K562 (cell line): ENCODE measurements around the gene ZNF691. TPM values are rescaled to one million over a fixed set of nuclear protein-coding genes. Genes with fewer than 3 reads are reported as not detected.
A peak's percentile ranks its signal among the peaks of the same experiment; 100 is the strongest.

Experiments
- AFF1 ChIP-seq, 2 experiments: fragments of 450-650 bp; IDR thresholded peaks; 2 replicates each; pipeline ENCODE4 v1.6.1; 2018; ENCODE audit warnings: mild to moderate bottlenecking in 2 of 2, low read depth in 1 of 2; ENCODE audit not compliant: partially characterized antibody in 2 of 2
- HIVEP1 ChIP-seq: fragments of 250-450 bp; sonication (Bioruptor Pico); IDR thresholded peaks from 2 replicates; pipeline ENCODE4 v1.4.0; 2020; ENCODE audit warnings: mild to moderate bottlenecking
- KDM1A ChIP-seq, 2 experiments: fragments of 450-650 bp; IDR thresholded peaks; 2 replicates each; pipeline ENCODE4 v1.6.1; 2016; ENCODE audit warnings: mild to moderate bottlenecking in 2 of 2
- MAFF ChIP-seq: IDR thresholded peaks from 2 replicates; pipeline ENCODE4 v1.6.1; 2012; ENCODE audit warnings: low read length, improper control_type of control experiment
- SMARCC2 ChIP-seq: fragments of 450-650 bp; IDR thresholded peaks from 2 replicates; pipeline ENCODE4 v1.6.1; 2017; ENCODE audit warnings: antibody characterized with exemption, moderate library complexity, mild to moderate bottlenecking, low read depth
- THRAP3 ChIP-seq: fragments of 450-650 bp; IDR thresholded peaks from 2 replicates; pipeline ENCODE4 v1.6.1; 2016; ENCODE audit warnings: mild to moderate bottlenecking, inconsistent platforms, borderline replicate concordance
- ZC3H4 ChIP-seq: sonication (generic); formaldehyde crosslinking; IDR thresholded peaks from 2 replicates; pipeline ENCODE4 v1.9.0; 2021; ENCODE audit warnings: missing genetic modification reagents, borderline replicate concordance
- polyA plus RNA-seq, 8 experiments: library from polyadenylated mRNA; depleted of rRNA in 4 of 8; stranded (reverse) in 5 of 8; unstranded in 3 of 8; fragments of >200 nt; fragmentation: Nextera tagmentation in 2 of 8; fragmentation: Illumina TruSeq in 1 of 8; extraction: Ambion mirVana in 2 of 8; extraction: Trizol in 1 of 8; gene quantifications; 2 replicates each; pipeline versions ENCODE4 v1.2.1 to v1.2.3, GENCODE V29; 2011 to 2014; ENCODE audit warnings: inconsistent platforms in 1 of 8, missing spikeins in 1 of 8
- total RNA-seq, 7 experiments: library from RNA; depleted of rRNA in 6 of 7; stranded (reverse); fragments of >200 nt in 6 of 7; fragmentation: Illumina TruSeq in 2 of 7; extraction: Trizol in 2 of 7; gene quantifications; 2 replicates each; pipeline versions ENCODE4 v1.2.1 to v1.2.3, GENCODE V29; 2011 to 2021; ENCODE audit warnings: low replicate concordance in 1 of 7
- TF ChIP-seq, protein P1 (sequence below): sonication (generic); formaldehyde crosslinking; IDR thresholded peaks from 2 replicates; pipeline ENCODE4 v1.8.1; 2023; ENCODE audit warnings: mild to moderate bottlenecking, missing genetic modification reagents
- TF ChIP-seq, protein P2 (sequence below): fragments of 250-450 bp; sonication (Bioruptor Pico); IDR thresholded peaks from 2 replicates; pipeline ENCODE4 v1.4.0; 2020; ENCODE audit warnings: borderline replicate concordance

Gene ZNF691
- total and polyA plus RNA-seq, 9 of the 15 experiments (the other 6 are each of a cell fraction or from before 2014, with no cell fraction given) = 10.7 to 30.4 (median 14.8) TPM

DNA sequence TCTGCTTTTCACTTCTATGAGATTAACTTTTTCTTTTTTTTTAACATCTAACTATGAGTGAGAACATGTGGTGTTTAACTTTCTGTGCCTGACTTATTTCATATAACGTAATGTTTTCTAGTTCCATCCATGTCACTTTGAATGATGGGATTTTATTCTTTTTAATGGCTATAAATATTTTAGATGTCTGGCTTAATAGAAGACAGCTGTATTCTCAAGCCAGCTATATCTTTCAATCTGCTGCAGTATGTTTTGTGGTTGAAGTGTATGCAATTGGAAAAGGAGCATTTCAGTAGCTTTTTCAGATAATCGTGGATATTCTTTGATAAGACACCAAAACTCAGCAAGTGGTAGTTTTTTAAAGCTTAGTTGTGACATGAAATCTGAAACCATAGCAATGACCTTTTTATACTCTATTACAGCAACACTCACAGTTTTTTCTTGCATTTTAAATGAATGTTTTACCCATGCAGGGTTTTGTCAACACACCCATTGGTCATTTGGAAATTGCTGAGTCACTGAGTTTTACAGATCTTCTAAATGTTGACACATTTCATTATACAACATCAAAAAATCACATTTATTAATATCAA, 23.5 kb upstream of the ZNF691 start (continued):
- TF ChIP-seq, protein P1, sequence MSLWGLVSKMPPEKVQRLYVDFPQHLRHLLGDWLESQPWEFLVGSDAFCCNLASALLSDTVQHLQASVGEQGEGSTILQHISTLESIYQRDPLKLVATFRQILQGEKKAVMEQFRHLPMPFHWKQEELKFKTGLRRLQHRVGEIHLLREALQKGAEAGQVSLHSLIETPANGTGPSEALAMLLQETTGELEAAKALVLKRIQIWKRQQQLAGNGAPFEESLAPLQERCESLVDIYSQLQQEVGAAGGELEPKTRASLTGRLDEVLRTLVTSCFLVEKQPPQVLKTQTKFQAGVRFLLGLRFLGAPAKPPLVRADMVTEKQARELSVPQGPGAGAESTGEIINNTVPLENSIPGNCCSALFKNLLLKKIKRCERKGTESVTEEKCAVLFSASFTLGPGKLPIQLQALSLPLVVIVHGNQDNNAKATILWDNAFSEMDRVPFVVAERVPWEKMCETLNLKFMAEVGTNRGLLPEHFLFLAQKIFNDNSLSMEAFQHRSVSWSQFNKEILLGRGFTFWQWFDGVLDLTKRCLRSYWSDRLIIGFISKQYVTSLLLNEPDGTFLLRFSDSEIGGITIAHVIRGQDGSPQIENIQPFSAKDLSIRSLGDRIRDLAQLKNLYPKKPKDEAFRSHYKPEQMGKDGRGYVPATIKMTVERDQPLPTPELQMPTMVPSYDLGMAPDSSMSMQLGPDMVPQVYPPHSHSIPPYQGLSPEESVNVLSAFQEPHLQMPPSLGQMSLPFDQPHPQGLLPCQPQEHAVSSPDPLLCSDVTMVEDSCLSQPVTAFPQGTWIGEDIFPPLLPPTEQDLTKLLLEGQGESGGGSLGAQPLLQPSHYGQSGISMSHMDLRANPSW (CRISPR knock-in tag) = no peak
- TF ChIP-seq THRAP3 (0 out of 2 replicates have a peak, but pooled peaks have one; percentile 10), MAFF (peak; percentile 99), KDM1A (IDR thresholded peaks at IDR 0.05) (peak in 1 of 2 experiments; percentile 62; a peak in 3 of 4 replicates), ZC3H4 (CRISPR knock-in tag) (no peak), HIVEP1 (CRISPR knock-in tag) (no peak), SMARCC2 (peak; percentile 35; the same call in 1 of the 2 replicates), AFF1 (IDR thresholded peaks at IDR 0.05; ENCODE audit: low read depth in 1 of 2, partially characterized antibody in 2 of 2) (peak in 1 of 2 experiments; percentile 23)
- TF ChIP-seq, protein P2, sequence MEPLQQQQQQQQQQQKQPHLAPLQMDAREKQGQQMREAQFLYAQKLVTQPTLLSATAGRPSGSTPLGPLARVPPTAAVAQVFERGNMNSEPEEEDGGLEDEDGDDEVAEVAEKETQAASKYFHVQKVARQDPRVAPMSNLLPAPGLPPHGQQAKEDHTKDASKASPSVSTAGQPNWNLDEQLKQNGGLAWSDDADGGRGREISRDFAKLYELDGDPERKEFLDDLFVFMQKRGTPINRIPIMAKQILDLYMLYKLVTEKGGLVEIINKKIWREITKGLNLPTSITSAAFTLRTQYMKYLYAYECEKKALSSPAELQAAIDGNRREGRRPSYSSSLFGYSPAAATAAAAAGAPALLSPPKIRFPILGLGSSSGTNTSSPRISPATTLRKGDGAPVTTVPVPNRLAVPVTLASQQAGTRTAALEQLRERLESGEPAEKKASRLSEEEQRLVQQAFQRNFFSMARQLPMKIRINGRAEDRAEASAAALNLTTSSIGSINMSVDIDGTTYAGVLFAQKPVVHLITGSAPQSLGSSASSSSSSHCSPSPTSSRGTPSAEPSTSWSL (CRISPR knock-in tag) = no peak
